AG10803 (cell line): ENCODE results near the gene MED16.

ENCODE experiments used
- DNase-seq: peaks from one replicate; pipeline ENCODE4 v3.0.0; 2010; ENCODE audit warnings: low read depth
- H3K4me3 ChIP-seq: 2 replicates; pipeline ENCODE4 v1.5.1; 2011; ENCODE audit warnings: mild to moderate bottlenecking, low read length, control low read depth
- CTCF ChIP-seq: conservative IDR thresholded peaks from 2 replicates; pipeline ENCODE4 v1.5.1; 2011; ENCODE audit warnings: mild to moderate bottlenecking, low read length, control low read depth, inconsistent platforms

The MED16 gene

GRCh38 chr19:831407-832369 lies 61.3 kb downstream of the MED16 start:
- no peak for TF ChIP-seq CTCF
- no peak overlapping the region for H3K4me3 ChIP-seq
- DNase-seq: no peak

- DNase-seq: no peak
- no peak for TF ChIP-seq CTCF
- H3K4me3 ChIP-seq: no peak overlapping the region
These were observed 63.7 kb downstream of the MED16 start for GRCh38 chr19:829129-829758.

- no peak within 1 kb of the TSS for H3K4me3 ChIP-seq
- no peak for TF ChIP-seq CTCF
- DNase-seq: no peak
These were observed 65.2 kb downstream of the MED16 start, which contains the start of gene AZU1 for GRCh38 chr19:827710-828321. Gene AZU1 (plus strand): TSS chr19:827837. CDS start chr19:827847, 10 bp downstream.

GRCh38 chr19:827314-827709 lies 65.7 kb downstream of the MED16 start:
- DNase-seq: no peak
- no peak overlapping the region for H3K4me3 ChIP-seq
- TF ChIP-seq CTCF: no peak

GRCh38 chr19:825897-826644 lies 66.9 kb downstream of the MED16 start:
- no peak for TF ChIP-seq CTCF
- DNase-seq: no peak
- H3K4me3 ChIP-seq: no peak overlapping the region

- TF ChIP-seq CTCF: no peak
- DNase-seq: no peak
- no peak overlapping the region for H3K4me3 ChIP-seq
These were observed 68.1 kb downstream of the MED16 start for GRCh38 chr19:824885-825284.
